Measurements from ENCODE around the gene CTTNBP2.

The CTTNBP2 gene

DNA sequence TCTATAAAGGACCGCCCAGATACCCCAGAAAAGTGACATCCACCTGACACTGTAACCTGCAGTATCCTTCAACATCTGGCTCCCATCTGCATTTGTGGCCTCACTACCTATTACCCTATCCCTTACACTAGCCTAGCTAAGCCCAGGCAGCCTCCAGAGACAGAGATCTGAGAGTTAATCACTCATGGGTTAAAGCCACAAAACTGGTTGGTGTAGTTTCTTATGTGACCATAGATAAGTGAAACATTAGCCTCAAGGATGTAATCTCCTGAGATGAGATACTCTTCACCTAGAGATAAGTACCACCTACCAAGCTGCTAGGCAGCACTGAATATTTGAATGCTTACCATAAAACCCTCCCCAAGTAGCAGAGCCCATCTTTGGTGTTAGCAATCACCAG lies 35.4 kb downstream of the CTTNBP2 start:
- TF ChIP-seq EZH2 (optimal IDR thresholded peaks at IDR 0.05; ENCODE audit: low read depth, low read length) (no peak), CTCF (IDR thresholded peaks at IDR 0.05; ENCODE audit: low read length) (no peak), EZH2phosphoT487 (IDR thresholded peaks at IDR 0.05; ENCODE audit: low read length) (no peak)
- H3K79me2 ChIP-seq (ENCODE audit: low read length) = no peaks in the 10 kb centered on the region
- H3K36me3 ChIP-seq (replicated peaks; ENCODE audit: insufficient read depth, low read length) = no peaks in the 10 kb centered on the region
- H3K4me2 ChIP-seq (ENCODE audit: low read depth, low read length) = peak overlapping the region; percentile 42
- no peaks in the 10 kb centered on the region for H4K20me1 ChIP-seq (ENCODE audit: insufficient read depth, low read length)
- peaks cover 33% of the 10 kb centered on the region for H3K4me1 ChIP-seq (ENCODE audit: low read length)
- no peaks in the 10 kb centered on the region for H3K9me3 ChIP-seq (replicated peaks; ENCODE audit: insufficient read depth, low read length)
- H3K27ac ChIP-seq (ENCODE audit: low read length) = peak overlapping the region; percentile 20; the same call in 1 of the 2 replicates
- no peak overlapping the region for H3K9ac ChIP-seq (ENCODE audit: low read length)
- peak; percentile 85 for DNase-seq
- H2AFZ ChIP-seq (ENCODE audit: low read length) = no peak overlapping the region
- H3K27me3 ChIP-seq (replicated peaks; ENCODE audit: insufficient read depth, low read length) = no peaks in the 10 kb centered on the region
- peaks cover 17% of the 10 kb centered on the region for H3F3A ChIP-seq (ENCODE audit: insufficient read depth, low read length)
- H3K9me2 ChIP-seq (replicated peaks; ENCODE audit: insufficient read depth, low read length) = no peaks in the 10 kb centered on the region
- H3K4me3 ChIP-seq (ENCODE audit: low read length) = no peak overlapping the region

GRCh38 chr7:117835016-117835664 lies 38.1 kb downstream of the CTTNBP2 start:
- TF ChIP-seq EZH2phosphoT487 (IDR thresholded peaks at IDR 0.05; ENCODE audit: low read length) = no peak
- peaks cover 28% of the 10 kb centered on the region for H3K4me1 ChIP-seq (ENCODE audit: low read length)
- no peak overlapping the region for H3K27ac ChIP-seq (ENCODE audit: low read length)
- H3K9ac ChIP-seq (ENCODE audit: low read length) = no peak overlapping the region
- H3K79me2 ChIP-seq (ENCODE audit: low read length) = no peaks in the 10 kb centered on the region
- H3K27me3 ChIP-seq (replicated peaks; ENCODE audit: insufficient read depth, low read length) = no peaks in the 10 kb centered on the region
- H4K20me1 ChIP-seq (ENCODE audit: insufficient read depth, low read length) = no peaks in the 10 kb centered on the region
- H3K9me3 ChIP-seq (replicated peaks; ENCODE audit: insufficient read depth, low read length) = no peaks in the 10 kb centered on the region
- H3K36me3 ChIP-seq (replicated peaks; ENCODE audit: insufficient read depth, low read length) = no peaks in the 10 kb centered on the region
- H3K4me3 ChIP-seq (ENCODE audit: low read length) = no peak overlapping the region
- no peaks in the 10 kb centered on the region for H3K9me2 ChIP-seq (replicated peaks; ENCODE audit: insufficient read depth, low read length)
- peaks cover 17% of the 10 kb centered on the region for H3F3A ChIP-seq (ENCODE audit: insufficient read depth, low read length)
- no peak for DNase-seq
- no peak overlapping the region for H3K4me2 ChIP-seq (ENCODE audit: low read depth, low read length)
- H2AFZ ChIP-seq (ENCODE audit: low read length) = no peak overlapping the region

GRCh38 chr7:117830422-117830954 lies 42.8 kb downstream of the CTTNBP2 start:
- TF ChIP-seq EZH2 (optimal IDR thresholded peaks at IDR 0.05; ENCODE audit: low read depth, low read length) (no peak), EZH2phosphoT487 (IDR thresholded peaks at IDR 0.05; ENCODE audit: low read length) (no peak), CTCF (IDR thresholded peaks at IDR 0.05; ENCODE audit: low read length) (no peak)

More at GRCh38 chr7:117830422-117830954, 42.8 kb downstream of the CTTNBP2 start:
- Histone ChIP-seq H3K27ac (ENCODE audit: low read length) (no peak overlapping the region), H3K4me3 (ENCODE audit: low read length) (no peak overlapping the region), H3K36me3 (replicated peaks; ENCODE audit: insufficient read depth, low read length) (no peaks in the 10 kb centered on the region), H3K27me3 (replicated peaks; ENCODE audit: insufficient read depth, low read length) (no peaks in the 10 kb centered on the region), H3K9ac (ENCODE audit: low read length) (no peak overlapping the region), H3K4me2 (ENCODE audit: low read depth, low read length) (no peak overlapping the region), H3K9me3 (replicated peaks; ENCODE audit: insufficient read depth, low read length) (no peaks in the 10 kb centered on the region), H2AFZ (ENCODE audit: low read length) (no peak overlapping the region), H3F3A (ENCODE audit: insufficient read depth, low read length) (no peaks in the 10 kb centered on the region), H3K9me2 (replicated peaks; ENCODE audit: insufficient read depth, low read length) (no peaks in the 10 kb centered on the region), H4K20me1 (ENCODE audit: insufficient read depth, low read length) (no peaks in the 10 kb centered on the region), H3K79me2 (ENCODE audit: low read length) (no peaks in the 10 kb centered on the region), H3K4me1 (ENCODE audit: low read length) (no peaks in the 10 kb centered on the region)
- no peak for DNase-seq
